Measurements from ENCODE around the gene NUP155.

NUP155 gene

DNA sequence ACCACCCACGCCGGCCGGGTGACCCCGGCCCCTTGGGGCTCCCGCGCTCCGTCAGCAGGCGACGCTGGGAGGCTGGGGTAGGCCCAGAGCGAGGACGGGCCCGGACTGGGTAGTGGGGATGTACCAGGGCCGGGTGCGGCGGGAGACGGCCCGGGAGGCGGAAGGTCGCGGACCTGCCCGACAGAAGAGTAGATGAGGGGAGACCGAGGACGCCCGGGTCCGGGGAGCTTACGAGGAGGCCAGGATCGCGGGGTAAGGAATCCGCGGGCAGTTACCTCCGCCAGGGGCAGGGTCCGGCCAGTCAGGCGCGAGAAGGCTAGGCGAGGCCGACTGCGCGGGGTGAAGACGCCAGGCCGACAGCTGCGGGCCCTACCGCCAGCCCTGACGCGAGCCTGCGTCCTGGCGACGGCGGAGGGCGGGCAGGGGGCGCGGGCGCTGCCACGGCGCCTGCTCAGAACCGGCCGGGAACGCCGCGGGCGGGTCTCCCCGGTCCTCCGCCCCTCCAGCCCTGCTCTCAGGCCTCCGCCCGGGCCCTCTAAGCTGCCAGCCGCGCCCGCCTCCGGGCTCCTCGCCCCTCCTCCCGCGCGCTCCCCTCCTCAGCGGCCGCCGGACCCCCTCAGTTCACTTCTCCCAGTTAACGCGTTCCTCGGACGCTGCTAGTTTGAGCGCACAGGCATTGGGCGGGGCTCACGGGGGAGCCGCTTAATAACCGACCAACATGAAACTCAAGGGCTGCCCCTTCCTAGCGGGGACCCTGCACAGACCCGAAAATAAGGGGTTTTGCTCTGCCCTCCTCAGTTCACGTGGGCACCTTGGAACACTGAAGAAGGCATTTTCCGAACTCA lies 121.7 kb downstream of the NUP155 start, which contains the start of gene CPLANE1:
TSS of gene CPLANE1 (minus strand) at position 407 of the 845 bp plus-strand sequence. CDS start 1,678 bp downstream, outside the sequence.
- peak; percentile 92 for TF ChIP-seq POLR2A (IDR thresholded peaks at IDR 0.05; ENCODE audit: low read depth, low read length)
- DNase-seq (ENCODE audit: insufficient read length, low spot score) (peak; percentile 78), FAIRE-seq (no peak)

GRCh38 chr5:37248421-37248969 lies 122.4 kb downstream of the NUP155 start:
- TF ChIP-seq POLR2A (IDR thresholded peaks at IDR 0.05; ENCODE audit: low read depth, low read length) = no peak
- DNase-seq (ENCODE audit: insufficient read length, low spot score) (no peak), FAIRE-seq (no peak)

DNA sequence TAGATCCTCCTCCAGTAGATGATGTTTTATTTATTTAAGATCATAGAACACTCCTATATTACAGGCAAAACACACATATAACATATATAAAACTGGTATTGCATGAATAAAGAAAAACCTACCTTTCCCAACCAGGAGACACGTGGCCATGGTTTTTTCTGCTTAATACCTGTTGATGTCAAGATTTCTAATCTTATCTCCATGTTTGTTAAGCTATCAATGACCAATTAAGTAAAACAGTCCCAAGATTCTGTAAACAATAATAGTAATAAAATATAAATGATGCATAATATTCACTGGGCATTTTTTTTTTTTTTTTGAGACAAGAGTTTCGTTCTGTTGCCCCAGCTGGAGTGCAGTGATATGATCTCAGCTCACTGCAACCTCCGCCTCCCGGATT lies 123.4 kb downstream of the NUP155 start:
- FAIRE-seq = no peak
- no peak for DNase-seq (ENCODE audit: insufficient read length, low spot score)
- TF ChIP-seq POLR2A (IDR thresholded peaks at IDR 0.05; ENCODE audit: low read depth, low read length) = no peak

GRCh38 chr5:37247036-37247435 lies 123.9 kb downstream of the NUP155 start:
- no peak for TF ChIP-seq POLR2A (IDR thresholded peaks at IDR 0.05; ENCODE audit: low read depth, low read length)
- DNase-seq (ENCODE audit: insufficient read length, low spot score) (no peak), FAIRE-seq (no peak)

Measured in H54 (cell line).